Stimulated activated CD4-positive, alpha-beta T cell treated with anti-CD3 and anti-CD28 coated beads, Interleukin-12 subunit alpha, Interleukin-12 subunit beta, amount 100 ng/mL, for 4 hours (primary cell): ENCODE measurements around the gene DHX57.
A peak's percentile ranks its signal among the peaks of the same experiment; 100 is the strongest.

Source experiments
- DNase-seq: peaks from one replicate; pipeline ENCODE4 v3.0.0-alpha.2; 2020

The DHX57 gene

DNA sequence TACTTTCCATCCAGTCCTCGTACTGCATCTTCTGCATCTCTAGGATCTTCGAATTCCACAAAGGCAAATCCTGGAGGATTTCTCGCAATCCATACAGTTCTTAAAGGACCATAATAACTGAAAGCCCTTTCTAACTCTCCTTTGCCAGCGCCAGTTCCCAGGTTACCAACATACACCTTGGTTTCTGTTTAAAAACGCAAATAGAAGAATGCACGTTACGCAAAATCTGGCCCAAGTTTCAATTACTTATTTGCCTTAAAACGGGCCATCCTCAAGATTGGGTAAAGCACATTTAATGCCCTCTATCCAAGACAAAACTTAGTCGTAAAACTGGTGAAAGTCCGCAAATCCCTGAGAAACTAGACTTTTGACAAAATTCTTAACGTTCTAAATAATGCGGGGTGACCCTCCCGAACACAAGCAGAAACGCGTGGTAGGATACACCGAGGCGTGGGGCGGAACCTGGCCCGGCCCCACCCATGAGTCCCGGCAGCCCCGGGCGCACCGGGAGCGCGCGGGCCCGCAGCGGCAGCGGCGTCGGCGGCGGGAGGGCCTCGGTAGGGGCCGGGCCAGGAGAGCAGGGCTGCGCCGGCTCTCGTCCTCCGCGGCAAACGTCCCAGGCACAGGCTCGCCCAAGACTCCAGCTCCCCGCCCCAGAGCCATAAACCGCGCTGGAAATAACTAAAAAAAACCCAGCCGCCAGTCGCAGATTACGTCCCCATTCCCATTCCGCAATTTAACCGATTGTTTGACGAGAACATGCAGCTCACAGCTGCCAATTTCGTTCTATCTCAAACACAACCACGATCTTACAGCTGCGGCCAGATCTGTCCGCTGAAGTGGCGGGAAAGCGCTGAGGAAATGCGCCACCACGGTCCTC lies 125.5 kb downstream of the DHX57 start:
- DNase-seq, result peak; percentile 51

- DNase-seq, result no peak
Observed at GRCh38 chr2:38748943-38749804, 126.6 kb downstream of the DHX57 start.

DNA sequence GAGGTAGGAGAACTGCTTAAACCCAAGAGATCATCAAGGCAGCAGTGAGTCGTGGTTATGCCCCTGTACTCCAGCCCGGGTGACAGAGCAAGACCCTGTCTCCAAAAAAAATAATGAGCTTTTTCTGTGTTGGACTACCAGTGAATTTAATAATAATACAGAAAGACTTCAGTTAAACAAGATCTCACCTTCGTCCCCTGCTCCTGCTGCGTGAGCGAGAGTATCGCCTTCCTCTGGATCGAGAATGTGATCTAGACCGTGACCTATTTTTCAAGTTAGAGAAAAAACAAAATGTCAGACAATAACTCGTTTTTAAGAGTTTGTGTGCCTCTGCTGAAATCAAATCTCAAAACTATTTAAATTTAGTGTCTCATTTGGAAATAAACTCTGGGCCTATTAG lies 127.3 kb downstream of the DHX57 start:
- no peak for DNase-seq

GRCh38 chr2:38747819-38748218 lies 127.9 kb downstream of the DHX57 start:
- no peak for DNase-seq
